Activated CD8-positive, alpha-beta memory T cell treated with anti-CD3 and anti-CD28 coated beads, Interleukin-2, amount 50 U/mL, for 24 hours (primary cell): ENCODE data around the gene SLAMF8.
A peak's percentile ranks its signal among the peaks of the same experiment; 100 is the strongest.

ENCODE experiments used
- DNase-seq: peaks from one replicate; pipeline ENCODE4 v3.0.0-alpha.2; 2020; ENCODE audit errors: extremely low read depth

The SLAMF8 gene

DNA sequence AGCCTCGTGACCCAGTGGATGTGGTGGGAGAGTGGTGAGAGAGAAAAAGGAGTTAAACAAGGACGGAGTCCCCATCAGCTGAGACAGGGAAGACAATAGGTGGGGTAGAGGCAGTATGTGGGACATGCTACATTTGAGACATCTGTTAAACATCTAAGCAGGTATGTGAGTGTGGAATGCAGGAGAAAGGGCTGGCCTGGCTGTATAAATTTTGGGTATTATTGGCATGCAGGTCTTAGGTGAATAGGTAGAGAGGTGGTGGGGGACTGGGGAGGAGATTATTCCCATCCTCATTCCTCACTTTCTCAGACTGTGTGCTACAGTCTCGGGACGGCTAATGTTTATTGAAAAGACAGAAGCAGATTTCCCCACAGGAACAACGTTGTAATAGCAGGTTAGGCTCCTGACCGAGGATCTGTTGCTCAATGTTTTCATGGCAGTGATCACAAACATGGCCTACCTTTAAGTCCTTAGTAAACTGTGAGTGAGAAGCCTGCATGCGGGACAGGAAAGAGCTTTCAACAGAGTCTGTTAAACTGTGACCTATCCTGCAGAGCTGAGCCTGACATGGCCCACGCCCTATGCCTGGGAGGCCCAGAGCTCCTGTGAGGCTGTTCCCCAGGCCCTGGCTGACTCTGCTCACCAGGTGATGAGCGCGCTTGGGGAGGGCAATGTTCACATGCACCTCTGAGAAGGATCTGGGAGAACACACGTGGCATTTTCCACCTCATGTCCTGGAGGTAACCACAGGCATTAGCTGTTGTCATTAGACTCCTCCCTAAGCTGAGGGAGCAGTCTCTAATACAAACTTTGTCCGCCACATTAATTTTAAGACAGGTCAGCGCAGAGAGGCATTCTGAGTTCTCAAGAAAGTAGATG, 19.3 kb downstream of the SLAMF8 start:
- no peak for DNase-seq

DNA sequence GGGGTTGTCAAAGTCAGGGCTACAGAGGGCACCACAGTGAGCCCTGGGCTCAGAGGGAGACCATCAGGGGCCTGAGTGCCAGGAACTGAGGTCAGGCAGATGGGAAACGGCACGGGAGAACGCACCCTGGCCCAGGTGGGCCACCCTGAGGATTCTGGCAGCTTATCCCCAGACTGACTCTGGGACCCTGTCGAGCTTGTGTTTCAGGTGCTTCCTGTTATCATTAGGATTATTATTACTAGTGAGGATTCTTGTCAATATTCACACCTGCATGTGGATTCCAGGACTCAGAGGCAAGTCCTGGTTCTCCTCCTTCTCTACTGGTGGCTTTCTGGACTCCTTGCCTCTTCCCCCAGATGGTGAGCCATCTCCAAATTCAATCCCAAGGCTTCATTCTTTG, 20.6 kb downstream of the SLAMF8 start:
- DNase-seq = no peak

DNA sequence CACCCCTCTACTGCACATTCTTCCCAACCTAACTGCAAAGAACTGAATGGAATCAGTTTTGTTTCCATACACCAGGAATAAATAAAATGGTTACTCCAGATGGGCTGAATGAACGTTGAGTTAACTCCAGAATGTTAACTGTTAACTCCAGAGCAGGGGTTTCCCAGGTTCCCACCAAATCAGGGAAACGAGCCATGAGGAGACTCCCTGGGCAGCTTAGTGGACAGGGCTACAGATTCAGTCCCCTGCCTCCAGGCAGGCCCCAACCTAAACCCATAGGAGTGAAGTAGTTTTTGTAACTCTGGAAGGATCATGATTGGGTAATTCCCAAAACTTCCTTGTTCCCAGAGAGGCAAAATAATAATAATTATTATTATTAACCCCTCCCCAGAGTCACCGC, 21.7 kb downstream of the SLAMF8 start:
- DNase-seq = no peak

DNA sequence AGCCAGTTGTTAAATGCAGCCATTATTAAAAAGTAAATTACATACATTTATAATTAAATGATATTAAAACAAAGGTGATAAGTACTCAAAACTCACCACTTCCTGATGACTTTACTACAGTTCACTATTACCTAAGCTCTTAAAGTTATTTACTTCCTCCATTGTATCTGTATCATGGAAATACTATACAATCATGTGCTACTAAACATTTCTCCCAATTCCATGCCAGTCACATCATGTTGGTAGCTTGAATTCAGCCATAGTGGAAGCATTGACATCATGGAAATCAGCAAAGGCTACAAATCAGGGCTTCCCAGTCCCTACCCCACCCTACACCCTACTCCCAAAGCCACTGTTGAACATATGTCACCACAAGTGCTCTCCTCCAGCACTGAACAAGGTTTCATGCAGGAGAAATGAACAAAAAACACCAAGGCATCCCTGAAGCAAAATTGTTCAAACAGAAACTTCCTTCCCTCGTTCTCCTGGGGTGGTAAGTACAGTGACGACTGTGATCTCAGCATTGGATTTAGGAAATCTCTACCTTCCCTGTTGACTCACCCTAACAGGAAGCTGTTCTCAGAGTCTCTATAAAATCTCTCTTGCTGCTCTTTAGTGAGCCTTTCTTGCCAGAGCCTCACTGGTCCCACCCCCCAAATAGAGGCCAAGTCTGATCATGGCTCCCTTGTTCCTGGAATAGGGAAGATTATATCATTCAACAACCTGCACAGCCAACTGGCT, 23.1 kb downstream of the SLAMF8 start:
- no peak for DNase-seq

DNA sequence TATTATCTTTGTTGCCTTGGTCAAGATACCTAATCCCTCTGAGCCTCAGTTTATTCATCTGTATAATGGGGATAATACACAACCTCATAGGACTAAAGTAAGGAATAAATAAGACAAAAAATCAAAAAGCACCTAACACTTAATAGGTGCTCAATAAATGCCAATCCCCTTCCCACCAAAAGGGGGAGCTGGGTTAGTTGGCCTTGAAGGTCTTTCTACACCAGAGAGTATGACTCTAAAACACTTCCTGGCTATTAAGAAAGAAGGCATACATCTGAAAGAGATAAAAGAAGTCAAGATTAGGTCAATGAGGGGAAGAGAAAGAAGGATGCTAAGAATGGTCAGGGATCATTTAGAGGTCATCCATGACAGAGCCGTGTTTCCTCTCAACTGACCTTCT, 24.7 kb downstream of the SLAMF8 start:
- DNase-seq = no peak

DNA sequence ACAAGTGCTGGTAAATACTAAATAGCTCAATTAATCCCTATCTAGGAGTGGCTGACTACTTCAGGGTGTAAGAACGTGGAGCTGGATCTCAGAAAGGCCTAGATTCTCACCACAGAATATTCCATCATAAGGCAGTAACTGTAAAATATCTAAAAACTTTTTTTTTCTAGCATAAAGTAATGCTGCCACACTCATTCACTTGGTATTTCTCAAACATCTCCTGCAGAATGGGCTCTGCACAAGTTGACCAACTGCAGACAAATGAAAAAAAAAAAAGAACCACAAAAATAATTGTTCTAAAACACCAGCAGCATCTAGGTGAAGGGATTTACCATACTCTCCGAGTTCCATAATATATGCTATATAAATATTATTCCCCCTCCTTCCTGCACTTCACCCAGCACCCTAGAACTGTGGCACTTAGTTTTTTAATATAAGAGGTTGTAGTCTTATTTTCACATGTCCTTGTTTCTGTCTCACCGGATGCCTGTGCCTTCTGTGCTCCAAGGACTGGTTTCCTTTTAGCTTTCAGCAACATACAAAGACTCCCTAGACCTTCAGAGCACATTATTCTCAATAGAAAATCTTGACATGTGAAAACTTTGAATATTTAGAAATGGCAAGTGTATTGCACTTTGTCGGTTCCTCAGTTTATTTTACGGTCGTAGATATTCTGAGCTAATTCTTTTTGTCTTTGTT, 26.9 kb downstream of the SLAMF8 start:
- no peak for DNase-seq

DNA sequence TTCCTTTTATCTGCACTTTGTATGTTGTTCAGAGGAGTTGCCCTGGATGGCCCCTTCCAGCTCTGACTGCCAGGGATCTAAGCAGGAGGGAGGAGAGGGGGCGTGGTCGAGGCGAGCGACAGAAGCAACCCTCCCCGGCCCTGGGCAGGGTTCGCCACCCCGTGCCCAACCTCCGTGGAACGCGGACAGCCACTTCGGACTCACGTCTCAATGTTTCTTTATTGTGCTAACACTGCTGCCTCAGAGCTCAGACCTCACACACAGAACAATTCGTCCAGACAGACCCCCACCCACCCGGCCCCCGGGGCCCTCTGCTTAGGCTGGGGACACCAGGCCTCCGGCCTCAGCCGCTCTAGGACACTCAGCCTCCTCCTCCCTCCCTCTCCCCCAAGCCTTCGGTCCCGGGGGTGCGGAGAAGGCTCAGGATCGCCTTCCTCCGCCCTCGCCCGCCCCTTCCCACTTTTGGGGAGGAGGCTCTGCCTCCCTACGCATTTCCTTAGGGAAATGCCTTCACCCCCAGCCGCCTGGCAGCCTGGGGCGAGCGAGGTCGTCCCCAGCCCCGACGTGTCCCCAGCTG, 27.5 kb downstream of the SLAMF8 start:
- DNase-seq = no peak

DNA sequence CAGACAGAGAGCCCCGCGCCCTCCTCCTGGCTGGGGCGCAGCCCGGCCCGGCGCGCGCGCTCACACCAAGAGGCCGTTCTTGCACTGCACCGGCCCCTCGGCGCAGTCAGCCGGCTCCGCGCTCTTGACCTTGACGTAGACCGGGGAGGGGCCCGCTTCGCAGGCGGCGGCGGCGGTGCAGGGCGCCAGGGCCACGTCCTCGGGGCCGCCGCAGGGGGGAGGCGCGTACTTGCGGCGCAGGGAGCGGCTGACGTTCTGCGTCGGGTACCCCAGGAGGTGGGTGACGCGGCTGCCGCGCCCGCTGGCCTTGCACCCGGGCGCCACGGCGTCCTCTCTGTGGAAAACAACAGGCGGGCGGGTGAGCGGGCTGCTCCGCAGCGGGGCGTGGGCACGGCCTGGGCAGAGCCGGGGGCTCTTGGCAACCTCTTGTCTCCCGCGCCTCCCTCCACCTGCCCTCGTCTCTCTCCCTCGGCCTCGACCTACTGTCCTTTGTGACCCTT, 28.1 kb downstream of the SLAMF8 start:
- peak; percentile 26 for DNase-seq

DNA sequence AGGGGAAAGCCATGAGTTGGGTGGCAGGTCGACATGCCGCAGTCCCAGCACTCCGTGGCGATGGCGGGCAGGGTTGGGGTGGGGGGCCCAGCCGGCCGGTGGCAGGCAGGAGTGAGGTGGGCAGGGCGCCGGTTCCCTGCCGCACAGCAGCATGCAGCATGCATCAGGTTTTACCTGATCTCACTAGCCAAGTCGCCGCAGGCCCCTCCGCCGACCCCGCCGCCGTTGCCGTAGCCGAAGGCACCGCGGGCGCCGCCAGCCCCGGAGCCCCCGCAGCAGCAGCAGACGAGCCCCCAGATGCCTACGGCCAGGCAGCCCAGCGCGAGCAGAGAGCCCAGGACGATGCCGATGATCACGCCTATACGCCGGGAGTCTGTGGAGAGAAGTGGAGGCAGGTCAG, 29.0 kb downstream of the SLAMF8 start:
- no peak for DNase-seq

DNA sequence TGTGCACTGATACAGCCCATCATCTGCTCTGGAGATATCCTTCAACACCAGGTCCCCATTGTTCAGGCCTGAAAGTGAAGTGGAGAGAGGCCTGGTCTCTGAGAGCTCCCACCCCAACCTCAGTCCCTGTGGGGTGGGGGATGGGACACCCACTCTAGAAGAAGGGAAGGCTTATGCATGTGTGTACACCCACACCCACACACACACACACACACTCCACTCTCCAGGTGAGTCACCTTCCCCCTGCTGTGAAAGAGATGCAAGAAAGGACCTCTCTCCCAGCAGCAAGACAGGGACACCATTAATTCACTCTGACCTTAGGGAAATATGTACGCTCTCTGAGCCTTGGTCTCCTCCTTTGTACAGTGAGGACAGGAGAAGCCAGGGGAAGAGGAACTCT, 29.9 kb downstream of the SLAMF8 start:
- DNase-seq = no peak

DNA sequence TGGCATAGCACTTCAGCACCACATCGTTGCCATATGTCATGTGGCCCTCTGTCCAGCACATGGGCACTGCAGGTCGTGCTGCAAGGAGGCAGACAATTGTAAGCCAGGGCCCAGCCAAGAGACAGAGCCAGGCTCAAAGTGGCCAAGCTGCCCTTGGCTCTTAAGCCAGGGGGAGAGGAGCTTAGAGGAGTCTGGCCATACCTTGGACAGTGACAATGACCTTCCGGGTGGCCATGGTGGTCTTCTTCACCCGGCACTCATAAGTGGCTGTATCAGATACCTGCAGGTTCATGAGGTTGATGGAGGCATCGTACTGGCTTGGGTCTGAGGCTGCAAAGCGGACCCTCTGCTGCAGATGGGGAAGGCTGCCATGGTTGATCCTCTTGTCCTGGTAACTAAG, 31.2 kb downstream of the SLAMF8 start:
- DNase-seq = no peak

DNA sequence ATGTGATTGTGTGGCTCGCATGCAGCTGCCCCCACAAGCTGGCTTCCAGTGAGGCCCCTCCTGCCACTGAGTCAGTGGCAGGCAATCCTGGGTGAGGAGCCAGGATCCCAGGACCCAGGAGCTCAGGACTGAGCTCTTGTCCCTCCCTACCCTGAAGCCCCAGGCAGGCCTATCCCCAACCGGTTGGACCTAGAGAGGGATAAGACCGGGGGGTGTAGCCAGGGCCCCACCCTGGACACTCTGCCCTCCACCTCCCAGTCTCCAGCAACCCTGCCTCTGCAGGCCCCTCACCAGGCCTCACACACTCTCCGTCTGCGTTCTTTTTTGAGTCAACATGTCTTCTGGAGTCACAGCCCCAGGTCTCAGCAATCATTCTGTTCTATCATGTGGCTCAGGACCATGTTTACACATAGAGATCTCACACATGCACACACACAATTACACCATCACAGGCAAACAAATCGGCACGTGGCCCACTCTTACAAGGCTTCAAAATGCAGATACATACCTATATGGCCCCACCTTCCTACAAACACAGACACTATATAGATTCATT, 33.2 kb downstream of the SLAMF8 start:
- no peak for DNase-seq

DNA sequence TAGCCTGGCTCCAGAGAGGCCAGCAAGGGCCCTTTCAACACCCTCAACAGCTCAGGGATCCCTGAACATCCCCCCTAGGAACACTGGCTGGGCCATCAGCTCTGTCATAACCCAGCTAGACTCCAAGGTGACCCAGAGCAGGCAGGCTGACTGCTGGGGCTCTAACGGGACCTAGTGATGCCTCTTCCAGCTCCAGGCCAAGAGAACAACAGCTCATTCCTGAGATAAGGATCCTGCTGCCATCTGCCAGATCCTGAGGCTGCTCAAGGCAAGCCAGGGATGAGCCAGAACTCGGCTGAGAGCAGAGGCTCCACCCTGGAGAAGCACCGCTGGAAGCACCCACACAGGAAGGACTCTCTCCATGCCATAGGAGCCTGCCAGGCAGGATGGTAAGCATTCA, 33.8 kb downstream of the SLAMF8 start:
- DNase-seq = no peak

DNA sequence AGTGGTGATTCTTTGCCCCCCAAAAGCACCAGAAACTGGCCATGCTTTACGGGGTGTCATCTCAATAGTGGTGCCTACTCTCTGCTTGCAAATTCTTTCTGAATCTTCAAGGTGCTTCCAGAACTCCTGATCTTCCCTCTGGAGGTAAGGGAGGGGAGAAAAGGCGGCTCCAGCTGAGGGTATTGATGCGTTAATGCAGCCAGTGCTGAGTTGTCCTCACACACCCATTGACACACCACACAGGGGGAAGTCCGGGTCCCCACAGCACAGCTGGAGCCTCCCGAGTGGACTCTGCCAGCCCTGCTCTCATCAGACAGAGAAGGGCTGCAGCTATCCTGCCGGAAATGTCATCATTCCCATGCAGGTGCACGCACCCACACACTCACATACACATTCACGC, 34.5 kb downstream of the SLAMF8 start:
- no peak for DNase-seq

DNA sequence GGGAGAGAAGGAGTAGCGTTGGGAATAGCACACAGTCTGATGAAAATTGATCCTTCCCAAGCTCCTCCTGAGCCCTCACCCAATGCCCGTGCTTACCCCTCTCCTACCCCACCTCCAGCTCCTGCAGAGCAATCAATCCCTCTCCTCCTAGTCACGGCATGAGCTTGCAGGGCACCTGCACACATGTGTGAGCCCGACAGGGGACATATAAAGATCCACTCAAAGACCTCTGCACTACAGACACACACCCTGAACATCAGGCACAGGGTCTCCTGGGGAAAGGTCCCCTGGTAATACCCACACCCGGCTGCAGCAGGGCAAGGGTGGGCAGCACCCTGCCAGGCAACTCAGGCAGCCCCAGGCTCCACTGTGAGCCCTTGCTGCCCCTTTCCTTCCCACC, 35.4 kb downstream of the SLAMF8 start:
- DNase-seq = no peak

DNA sequence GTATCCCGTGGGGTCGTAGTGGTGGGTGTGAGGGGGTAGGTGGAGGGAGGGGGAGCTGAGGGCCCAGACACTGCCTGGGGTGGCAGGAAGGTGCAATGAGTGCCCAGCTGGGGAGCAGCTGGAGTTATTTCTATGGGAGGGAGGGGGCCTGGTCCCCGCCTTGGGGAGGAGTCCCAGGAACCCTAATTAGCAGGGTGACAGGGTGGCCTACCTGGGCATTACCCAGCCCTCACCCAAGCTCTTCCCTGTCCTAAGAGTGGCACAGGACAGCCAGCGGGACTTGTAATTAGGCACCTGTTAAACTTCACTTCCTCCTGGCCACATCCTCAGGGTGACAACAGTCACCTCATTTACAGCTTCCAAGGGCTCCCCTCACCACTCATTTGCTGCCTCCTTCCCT, 35.9 kb downstream of the SLAMF8 start, which contains the start of gene VSIG8:
VSIG8 (minus strand) TSS at position 101 of the 400 bp plus-strand sequence. CDS start 136 bp downstream, outside the sequence.
- DNase-seq = no peak

DNA sequence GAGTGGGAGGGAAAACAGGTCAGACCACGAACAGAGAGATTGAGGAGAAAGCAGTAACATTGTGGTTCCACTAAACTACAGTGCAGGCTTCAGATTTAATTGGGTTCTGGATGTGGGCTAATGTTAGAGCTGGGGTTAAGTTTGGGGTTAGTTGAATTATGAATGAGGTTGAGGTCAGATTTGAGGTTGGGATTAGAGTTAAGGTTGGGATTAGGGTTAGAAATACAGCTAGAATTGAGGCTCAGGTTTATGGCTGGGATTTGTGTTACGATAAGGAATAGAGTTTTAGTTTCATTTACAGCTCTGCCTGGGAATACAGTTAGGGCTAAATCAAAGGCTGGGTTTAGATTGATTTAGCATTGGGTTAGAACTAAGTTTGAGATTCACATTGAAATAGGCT, 37.6 kb downstream of the SLAMF8 start:
- DNase-seq = no peak

DNA sequence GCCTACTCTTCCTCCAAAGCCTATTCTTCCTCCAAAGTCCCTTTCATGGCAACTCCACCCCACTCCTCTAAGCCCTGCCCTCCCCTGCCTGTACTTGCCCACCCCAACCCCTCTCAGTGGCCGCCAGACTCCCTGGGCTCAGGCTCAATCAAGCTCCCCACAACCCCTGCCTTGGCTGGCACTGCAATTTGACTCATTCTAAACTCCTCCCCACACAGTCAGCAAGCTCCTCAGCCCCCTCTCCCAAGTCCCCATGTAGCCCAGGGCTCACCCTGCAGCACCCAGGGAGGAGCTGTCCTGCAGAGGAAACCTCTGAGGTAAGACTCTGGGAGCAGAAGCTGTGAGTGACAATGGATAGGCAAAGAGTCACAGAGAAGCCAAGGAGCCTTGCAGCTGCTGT, 39.4 kb downstream of the SLAMF8 start:
- no peak for DNase-seq

DNA sequence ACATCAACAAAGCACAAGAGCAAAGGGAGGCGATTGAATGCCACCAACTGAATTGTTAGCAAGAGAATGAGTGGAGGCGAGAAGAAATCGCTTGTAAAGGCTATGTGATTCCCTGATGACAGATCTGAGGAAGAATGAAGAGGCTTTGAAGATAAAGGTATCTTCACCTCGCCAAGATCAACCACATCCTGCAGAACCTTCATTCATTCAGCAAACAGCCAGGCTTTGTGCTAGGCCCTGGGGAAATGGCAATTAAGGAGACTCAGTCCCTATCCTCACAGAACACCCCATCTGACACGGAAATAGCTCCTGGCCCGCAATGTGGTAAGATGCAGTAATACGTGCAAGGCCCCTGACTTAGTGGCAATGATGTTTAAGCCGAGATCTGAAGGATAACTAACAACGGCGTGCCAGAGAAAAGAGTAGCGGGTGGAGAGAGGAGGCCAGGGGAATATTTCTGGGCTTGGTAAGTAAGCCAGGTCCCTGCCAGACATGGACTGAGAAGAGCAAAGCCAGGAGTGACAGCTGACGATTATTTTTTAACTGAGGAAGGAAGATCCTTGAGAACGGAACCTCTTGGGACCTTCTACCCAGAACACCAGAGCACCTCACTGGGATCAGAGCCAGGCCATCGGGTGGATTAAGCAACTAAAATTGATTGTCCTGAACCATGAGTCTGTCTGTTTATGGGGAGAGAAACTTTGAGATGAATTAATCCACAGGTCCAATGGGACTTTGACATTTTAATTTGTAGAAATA, 40.4 kb downstream of the SLAMF8 start:
- DNase-seq = no peak

DNA sequence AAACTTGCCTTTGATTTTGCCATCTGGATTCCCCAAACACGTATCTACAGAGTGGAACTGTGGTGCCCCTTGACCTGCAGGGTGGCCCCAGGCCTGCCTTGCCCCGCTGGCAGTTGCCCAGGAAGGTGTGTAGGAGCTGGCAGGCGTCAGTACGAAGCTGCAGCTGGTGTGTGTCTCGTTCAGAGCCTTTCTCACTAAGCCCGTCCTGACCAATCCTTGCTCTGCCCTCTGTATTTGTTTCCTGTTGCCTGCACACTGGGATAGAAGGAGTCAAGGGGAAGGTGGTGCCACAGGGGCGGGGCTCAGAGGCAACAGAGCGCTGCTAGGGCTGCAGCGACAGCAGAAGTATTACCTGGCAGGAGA, 41.0 kb downstream of the SLAMF8 start:
- DNase-seq = no peak

DNA sequence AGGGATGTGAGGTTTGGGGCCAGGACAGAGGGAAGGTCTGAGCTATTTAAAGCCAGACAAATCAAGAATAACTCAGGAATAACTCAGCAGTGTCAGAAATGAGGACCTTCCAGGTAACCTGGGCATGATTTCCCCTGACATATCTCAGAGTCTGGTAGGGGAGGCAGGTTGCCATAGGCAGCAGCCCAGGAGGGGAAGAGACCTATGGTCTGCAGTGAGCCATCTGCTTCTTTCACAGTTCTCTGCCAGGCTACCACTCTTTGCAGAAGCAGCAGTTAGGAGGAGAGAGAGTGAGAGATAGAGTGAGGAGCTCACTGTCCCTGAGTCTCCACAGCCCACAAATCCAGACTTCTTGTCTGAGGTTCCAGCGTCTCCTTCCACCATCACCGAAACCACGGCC, 42.1 kb downstream of the SLAMF8 start:
- DNase-seq = no peak
